PC-3 (cell line): ENCODE results near the gene RUBCN. TPM values are rescaled to one million over a fixed set of nuclear protein-coding genes. Genes with fewer than 3 reads are reported as not detected.

Experiments
- ATAC-seq: fragments of 200-7000 bp; cut with Tn5 transposase; 2 replicates; pipeline ENCODE4 v1.9.1; 2020; ENCODE audit warnings: mild to moderate bottlenecking, moderate library complexity
- BruUV-seq: library from RNA; stranded (reverse); fragments of 400-500 nt; replicated peaks from 2 replicates; lab custom pipeline; 2021; lab: Mats Ljungman, UMichigan
- CTCF ChIA-PET: fragments of 300-600 bp; sonication (Branson Sonifier 250); formaldehyde crosslinking; loops from one replicate; lab custom pipeline; 2022; ENCODE audit warnings: antibody characterized with exemption; lab: Charles Lee
- POLR2A ChIA-PET: fragments of 300-600 bp; sonication (Branson Sonifier 250); formaldehyde crosslinking; loops from one replicate; lab custom pipeline; 2022; ENCODE audit warnings: antibody characterized with exemption; ENCODE audit not compliant: unreplicated experiment; lab: Charles Lee
- DNase-seq: peaks from one replicate; pipeline ENCODE4 v3.0.0-alpha.2; 2015
- H2AFZ ChIP-seq: fragments of 300-600 bp; sonication (generic); 2 replicates; pipeline ENCODE4 v1.6.0; 2016; ENCODE audit warnings: antibody characterized with exemption, low read length
- H3F3A ChIP-seq: fragments of 300-600 bp; sonication (generic); one replicate; pipeline ENCODE4 v1.6.0; 2017; ENCODE audit warnings: antibody characterized with exemption, low read length, control low read depth, mild to moderate bottlenecking; ENCODE audit not compliant: unreplicated experiment
- H3K27ac ChIP-seq: fragments of 300-600 bp; sonication (generic); 2 replicates; pipeline ENCODE4 v1.5.1; 2016; ENCODE audit warnings: mild to moderate bottlenecking, low read length
- H3K27me3 ChIP-seq: fragments of 300-600 bp; sonication (generic); 2 replicates; pipeline ENCODE4 v1.6.1; 2016; ENCODE audit warnings: low read length, mixed read lengths
- H3K36me3 ChIP-seq: fragments of 300-600 bp; sonication (generic); 2 replicates; pipeline ENCODE4 v1.6.1; 2016; ENCODE audit warnings: low read depth, mixed run types, low read length, mixed read lengths
- H3K4me1 ChIP-seq: fragments of 300-600 bp; sonication (generic); 2 replicates; pipeline ENCODE4 v1.5.1; 2016; ENCODE audit warnings: low read length; ENCODE audit not compliant: insufficient read depth
- H3K4me2 ChIP-seq: fragments of 300-600 bp; sonication (generic); 2 replicates; pipeline ENCODE4 v1.6.0; 2016; ENCODE audit warnings: low read length
- H3K4me3 ChIP-seq: fragments of 300-600 bp; sonication (generic); 2 replicates; pipeline ENCODE4 v1.5.1; 2016; ENCODE audit warnings: mild to moderate bottlenecking, low read length, mixed read lengths
- H3K79me2 ChIP-seq: fragments of 300-600 bp; sonication (generic); 2 replicates; pipeline ENCODE4 v1.6.1; 2017; ENCODE audit warnings: low read length, mixed read lengths
- H3K9ac ChIP-seq: fragments of 300-600 bp; sonication (generic); 2 replicates; pipeline ENCODE4 v1.6.0; 2016; ENCODE audit warnings: mild to moderate bottlenecking, low read length
- H3K9me2 ChIP-seq: fragments of 300-600 bp; sonication (generic); replicated peaks from 2 replicates; pipeline ENCODE4 v1.6.1; 2016; ENCODE audit warnings: mixed run types, low read length, mixed read lengths
- H3K9me3 ChIP-seq: fragments of 300-600 bp; sonication (generic); 2 replicates; pipeline ENCODE4 v1.6.1; 2016; ENCODE audit warnings: low read length, mixed read lengths
- H4K20me1 ChIP-seq: fragments of 300-600 bp; sonication (generic); 2 replicates; pipeline ENCODE4 v1.6.1; 2016; ENCODE audit warnings: low read length, mixed read lengths
- EZH2 ChIP-seq: fragments of 300-600 bp; sonication (generic); IDR thresholded peaks from one replicate; pipeline ENCODE4 v1.6.1; 2017; ENCODE audit warnings: antibody characterized with exemption, mild to moderate bottlenecking, low read length; ENCODE audit not compliant: unreplicated experiment
- EZH2phosphoT487 ChIP-seq: fragments of 300-600 bp; sonication (generic); IDR thresholded peaks from 2 replicates; pipeline ENCODE4 v1.6.1; 2018; ENCODE audit warnings: mild to moderate bottlenecking, antibody characterized with exemption, low read length, borderline replicate concordance
- intact Hi-C: fragments of 100-400 bp; cut with micrococcal nuclease; formaldehyde crosslinking; loops from 2 replicates; pipeline ENCODE4 v1.9.0; 2023
- total RNA-seq: library from RNA; depleted of rRNA; stranded (reverse); fragments of >200 nt; gene quantifications from 2 replicates; pipeline ENCODE4 v1.2.3, GENCODE V29; 2014
- TF ChIP-seq, protein P1 (sequence below): fragments of 300-600 bp; sonication (generic); conservative IDR thresholded peaks from 2 replicates; pipeline ENCODE4 v1.5.1; 2017; ENCODE audit warnings: antibody characterized with exemption, low read depth, mild to moderate bottlenecking, low read length

Gene RUBCN
- total RNA-seq, 1 experiment from 2014 or later, result 24.5 TPM

DNA sequence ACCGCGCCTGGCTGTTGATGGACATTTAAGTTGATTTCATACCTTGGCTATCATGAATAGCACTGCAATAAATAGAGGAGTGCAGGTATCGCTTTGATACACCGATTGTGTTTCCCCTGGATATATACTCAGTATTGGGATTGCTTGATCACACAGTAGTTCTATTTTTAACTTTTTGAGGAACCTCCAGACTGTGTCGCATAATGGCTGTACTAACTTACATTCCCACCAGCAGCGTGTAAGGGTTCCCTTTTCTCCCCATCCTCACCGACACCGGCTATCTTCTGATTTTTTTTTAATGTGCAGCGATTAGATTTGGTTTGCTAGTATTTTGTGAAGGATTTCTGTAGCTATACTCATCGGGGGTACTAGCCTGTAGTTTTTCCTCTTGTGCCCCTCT, 16.0 kb downstream of the RUBCN start:
- no peaks in the 10 kb centered on the region for H3F3A ChIP-seq
- H3K36me3 ChIP-seq, result peaks cover 14% of the 10 kb centered on the region; the same call in 1 of the 2 replicates
- no peak overlapping the region for H3K4me3 ChIP-seq
- TF ChIP-seq EZH2phosphoT487, result no peak
- no peak for TF ChIP-seq EZH2
- TF ChIP-seq, protein P1, sequence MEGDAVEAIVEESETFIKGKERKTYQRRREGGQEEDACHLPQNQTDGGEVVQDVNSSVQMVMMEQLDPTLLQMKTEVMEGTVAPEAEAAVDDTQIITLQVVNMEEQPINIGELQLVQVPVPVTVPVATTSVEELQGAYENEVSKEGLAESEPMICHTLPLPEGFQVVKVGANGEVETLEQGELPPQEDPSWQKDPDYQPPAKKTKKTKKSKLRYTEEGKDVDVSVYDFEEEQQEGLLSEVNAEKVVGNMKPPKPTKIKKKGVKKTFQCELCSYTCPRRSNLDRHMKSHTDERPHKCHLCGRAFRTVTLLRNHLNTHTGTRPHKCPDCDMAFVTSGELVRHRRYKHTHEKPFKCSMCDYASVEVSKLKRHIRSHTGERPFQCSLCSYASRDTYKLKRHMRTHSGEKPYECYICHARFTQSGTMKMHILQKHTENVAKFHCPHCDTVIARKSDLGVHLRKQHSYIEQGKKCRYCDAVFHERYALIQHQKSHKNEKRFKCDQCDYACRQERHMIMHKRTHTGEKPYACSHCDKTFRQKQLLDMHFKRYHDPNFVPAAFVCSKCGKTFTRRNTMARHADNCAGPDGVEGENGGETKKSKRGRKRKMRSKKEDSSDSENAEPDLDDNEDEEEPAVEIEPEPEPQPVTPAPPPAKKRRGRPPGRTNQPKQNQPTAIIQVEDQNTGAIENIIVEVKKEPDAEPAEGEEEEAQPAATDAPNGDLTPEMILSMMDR, result no peak
- no peak overlapping the region for H3K27ac ChIP-seq
- DNase-seq (no peak), ATAC-seq (no peak)
- ChIA-PET CTCF (interaction anchor here (0.5 kb wide), 1 partner anchor 8 kb away, joined by 3 read pairs; no protein-coding TSS in a partner anchor), POLR2A (no interaction called here)
- peaks cover 23% of the 10 kb centered on the region for H3K4me1 ChIP-seq
- H4K20me1 ChIP-seq, result no peaks in the 10 kb centered on the region
- H3K9me3 ChIP-seq, result peaks cover 7% of the 10 kb centered on the region; the same call in 1 of the 2 replicates
- H3K9ac ChIP-seq, result no peak overlapping the region
- no peaks in the 10 kb centered on the region for H3K9me2 ChIP-seq
- H2AFZ ChIP-seq, result no peak overlapping the region
- intact Hi-C loops, result no loop called here
- peaks cover 16% of the 10 kb centered on the region for H3K79me2 ChIP-seq
- H3K27me3 ChIP-seq, result no peaks in the 10 kb centered on the region
- no peak overlapping the region for H3K4me2 ChIP-seq
- BruUV-seq, result no TSS peak

DNA sequence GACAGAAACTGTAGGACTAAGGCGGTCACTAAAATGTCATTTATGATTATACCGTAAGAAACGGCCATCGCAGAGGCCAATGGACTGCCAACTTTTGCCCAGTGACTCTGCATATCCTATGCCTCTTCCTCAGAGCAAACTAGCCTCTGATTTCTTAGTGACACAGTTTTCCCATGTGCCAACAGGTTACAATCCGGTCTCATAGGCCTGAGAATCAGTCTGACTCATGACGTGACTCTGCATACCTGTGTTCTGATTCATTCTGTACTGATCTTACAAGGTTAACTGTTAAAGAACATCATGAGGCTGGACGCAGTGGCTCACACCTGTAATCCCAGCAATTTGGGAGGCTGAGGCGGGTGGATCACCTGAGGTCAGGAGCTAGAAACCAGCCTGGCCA, 17.8 kb downstream of the RUBCN start:
- BruUV-seq, result no TSS peak
- no peak for TF ChIP-seq EZH2phosphoT487
- TF ChIP-seq EZH2, result no peak
- TF ChIP-seq, protein P1, result no peak
- Histone ChIP-seq H3K36me3 (peaks cover 14% of the 10 kb centered on the region; the same call in 1 of the 2 replicates), H3F3A (no peaks in the 10 kb centered on the region), H3K4me2 (peak overlapping the region; percentile 51), H3K27me3 (no peaks in the 10 kb centered on the region), H3K9me2 (no peaks in the 10 kb centered on the region), H3K27ac (peak overlapping the region; percentile 92), H2AFZ (peak overlapping the region; percentile 5; the same call in 1 of the 2 replicates), H3K4me3 (no peak overlapping the region), H3K9me3 (peaks cover 7% of the 10 kb centered on the region; the same call in 1 of the 2 replicates), H3K4me1 (peaks cover 23% of the 10 kb centered on the region), H4K20me1 (no peaks in the 10 kb centered on the region), H3K9ac (peak overlapping the region; percentile 67), H3K79me2 (peaks cover 14% of the 10 kb centered on the region)
- peak; percentile 99 for ATAC-seq
- ChIA-PET POLR2A (no interaction called here), CTCF (no interaction called here)
- DNase-seq, result peak; percentile 99
- intact Hi-C loops, result no loop called here

DNA sequence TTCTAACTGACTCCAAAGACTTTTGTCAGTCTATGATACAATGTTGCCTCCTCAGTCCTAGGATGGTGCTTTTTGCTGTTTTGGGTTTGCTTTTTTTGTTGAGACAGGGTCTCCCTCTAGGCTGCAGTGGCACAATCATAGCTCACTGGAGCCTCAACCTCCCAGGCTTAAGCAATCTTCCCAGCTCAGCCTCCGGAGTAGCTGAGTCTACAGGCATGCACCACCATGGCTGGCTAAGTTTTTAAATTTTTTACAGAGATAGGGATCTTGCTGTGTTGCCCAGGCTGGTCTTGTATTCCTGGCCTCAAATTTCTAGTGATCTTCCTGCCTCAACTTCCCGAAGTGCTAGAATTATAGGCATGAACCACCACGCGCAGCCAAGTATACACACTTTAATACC, 22.5 kb downstream of the RUBCN start:
- ATAC-seq, result no peak
- Histone ChIP-seq H3K9ac (no peak overlapping the region), H3K27me3 (no peaks in the 10 kb centered on the region), H3F3A (peaks cover 4% of the 10 kb centered on the region), H3K4me2 (no peak overlapping the region), H3K4me1 (peaks cover 33% of the 10 kb centered on the region), H3K4me3 (no peak overlapping the region), H4K20me1 (no peaks in the 10 kb centered on the region), H3K79me2 (peaks cover 27% of the 10 kb centered on the region), H3K36me3 (0 out of 2 replicates have a peak, but pooled peaks cover 3% of the 10 kb centered on the region), H3K9me3 (no peaks in the 10 kb centered on the region), H3K9me2 (no peaks in the 10 kb centered on the region), H2AFZ (no peak overlapping the region), H3K27ac (peak overlapping the region; percentile 92; the same call in 1 of the 2 replicates)
- intact Hi-C loops, result loop anchor here (5.0 kb wide), 1 partner anchor 33 kb away; the partner anchor contains the start of gene FYTTD1
- DNase-seq, result no peak
- ChIA-PET CTCF (no interaction called here), POLR2A (no interaction called here)
- no peak for TF ChIP-seq EZH2
- no peak for TF ChIP-seq EZH2phosphoT487
- TF ChIP-seq, protein P1, result no peak
- no TSS peak for BruUV-seq
